Measurements from ENCODE around the gene IRX2.

The IRX2 gene

DNA sequence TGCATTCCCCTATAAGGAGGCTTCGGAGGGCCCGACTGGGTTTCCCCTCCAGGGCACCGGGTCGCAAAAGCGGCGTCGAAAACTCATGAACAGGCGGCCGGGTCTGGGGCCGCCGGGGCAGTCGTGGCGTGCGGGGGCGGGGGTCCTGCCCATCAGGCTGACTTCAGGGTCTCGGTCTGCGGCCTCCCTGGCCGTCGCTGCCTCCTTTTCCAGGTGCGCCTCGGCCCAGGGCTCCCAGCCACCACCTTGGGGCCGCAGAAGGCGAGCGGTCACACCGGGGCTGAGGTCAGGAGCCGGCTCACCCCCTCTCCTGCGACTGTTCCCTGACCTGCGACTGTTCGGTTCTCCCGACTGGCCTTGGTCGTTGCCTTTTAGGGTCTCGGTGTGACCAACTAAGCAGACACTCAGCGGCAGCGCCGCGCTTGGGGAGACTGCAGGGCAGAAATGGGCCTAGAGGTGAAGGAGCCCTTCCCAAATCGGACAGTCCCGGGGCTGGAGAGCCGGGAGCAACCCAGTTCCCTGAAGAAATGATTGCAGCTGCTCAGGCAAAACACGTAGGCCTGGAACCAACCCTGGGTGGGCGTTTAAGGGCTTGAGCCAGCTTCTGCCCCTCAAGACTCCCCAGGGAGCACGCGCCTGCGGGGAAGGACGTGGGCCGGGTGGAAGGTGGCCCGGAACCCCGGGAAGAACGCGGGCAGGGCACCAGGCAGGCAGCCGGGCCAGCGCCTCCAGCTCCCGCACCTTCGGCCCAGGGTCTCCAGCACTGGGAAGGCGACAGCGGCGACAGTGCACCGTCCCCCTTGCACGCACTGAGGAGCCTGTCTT lies 11.2 kb downstream of the IRX2 start:
- no peak for DNase-seq (ENCODE audit: low spot score)

DNA sequence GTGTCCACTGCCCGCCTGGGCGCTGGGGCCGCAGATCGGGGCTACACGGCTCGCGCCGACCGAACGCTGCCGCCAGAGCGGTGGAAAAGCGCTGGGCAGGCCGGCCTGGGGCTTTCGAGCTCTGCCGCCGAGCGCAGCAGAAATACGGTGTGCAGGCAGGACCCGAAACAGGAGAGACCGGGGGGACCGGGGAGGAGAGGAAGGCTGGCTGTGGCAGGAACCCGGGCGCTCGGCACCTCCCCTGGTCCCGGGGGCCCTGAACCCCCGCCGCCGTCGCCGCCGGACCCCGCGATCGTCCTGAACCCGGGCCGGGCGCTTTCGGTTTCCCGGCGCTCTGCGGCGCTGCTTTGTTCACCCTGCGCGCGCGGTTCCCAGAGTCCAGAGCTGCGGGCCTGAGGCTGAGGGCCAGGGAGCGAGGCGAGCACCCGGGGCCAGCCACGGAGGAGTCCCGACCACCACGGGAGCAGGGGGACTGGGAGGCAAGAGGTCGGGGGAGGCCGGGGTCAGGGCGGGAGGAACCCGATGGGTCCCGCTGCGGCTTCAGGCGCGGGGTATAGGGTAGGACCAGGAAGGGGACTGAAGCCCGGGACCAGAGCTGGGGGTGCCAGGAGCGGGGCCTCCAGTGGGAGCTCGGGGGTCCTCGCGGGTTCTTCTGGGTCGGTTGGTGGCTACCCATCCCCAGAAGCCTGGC lies 12.0 kb downstream of the IRX2 start:
- DNase-seq (ENCODE audit: low spot score) = no peak

DNA sequence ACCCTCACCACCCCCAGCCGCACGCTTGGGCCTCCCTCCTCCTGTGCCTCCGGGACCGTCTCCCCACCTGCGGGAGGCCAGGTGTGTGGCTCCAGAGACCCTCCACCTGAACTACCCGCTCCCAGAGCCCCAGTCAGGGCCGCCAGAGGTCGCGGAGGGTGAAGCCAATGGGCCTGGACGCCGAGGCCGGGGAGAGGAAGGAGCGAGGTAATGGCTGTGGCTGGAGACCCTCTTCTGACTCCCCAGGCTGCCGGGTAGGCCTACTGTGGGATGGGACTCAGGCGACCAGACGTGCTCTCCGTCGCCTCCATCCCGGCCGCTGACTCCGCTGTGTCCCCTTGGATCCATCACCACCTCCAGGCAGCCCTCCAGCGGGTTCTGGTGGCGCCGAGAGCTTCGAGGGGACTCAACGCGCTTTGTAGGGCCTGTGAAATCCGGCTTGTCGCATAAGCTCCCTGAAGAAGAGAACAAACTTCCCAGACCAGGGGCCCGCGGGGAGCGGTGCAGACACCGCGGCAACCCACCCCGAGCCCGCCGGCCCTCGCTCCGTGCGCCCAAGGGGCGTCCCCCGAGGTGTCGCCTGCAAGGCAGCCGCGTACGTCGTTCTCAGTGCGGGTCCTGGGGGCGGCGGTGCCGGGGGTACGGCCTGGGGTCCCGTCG lies 12.6 kb downstream of the IRX2 start:
- DNase-seq (ENCODE audit: low spot score) = no peak

DNA sequence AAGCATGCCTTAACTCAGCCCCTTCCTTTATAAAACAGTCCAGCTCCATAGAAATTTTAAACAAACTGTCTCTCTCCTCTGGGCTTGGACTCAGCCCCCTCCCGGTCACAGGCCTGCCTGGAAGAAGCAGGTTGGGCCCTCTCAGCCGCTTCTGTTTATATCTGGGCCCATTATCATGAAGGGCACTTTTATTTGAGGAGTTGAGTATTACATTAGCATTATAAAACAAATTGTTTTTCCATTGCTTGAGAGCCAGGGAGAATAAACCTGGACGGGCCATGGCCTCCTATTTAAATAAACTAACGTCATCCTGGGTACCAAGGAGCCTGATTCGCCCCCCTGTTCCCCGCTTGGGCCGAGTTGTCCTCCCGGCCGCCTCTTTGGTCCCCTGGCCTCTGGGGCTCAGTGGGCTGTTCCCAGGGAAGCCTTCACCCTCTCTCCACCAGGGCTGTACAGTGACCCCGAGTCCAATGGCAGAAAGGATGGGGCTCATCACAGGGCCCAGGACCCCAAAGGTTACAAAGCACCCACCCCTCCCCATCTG lies 13.2 kb downstream of the IRX2 start:
- no peak for DNase-seq (ENCODE audit: low spot score)

DNA sequence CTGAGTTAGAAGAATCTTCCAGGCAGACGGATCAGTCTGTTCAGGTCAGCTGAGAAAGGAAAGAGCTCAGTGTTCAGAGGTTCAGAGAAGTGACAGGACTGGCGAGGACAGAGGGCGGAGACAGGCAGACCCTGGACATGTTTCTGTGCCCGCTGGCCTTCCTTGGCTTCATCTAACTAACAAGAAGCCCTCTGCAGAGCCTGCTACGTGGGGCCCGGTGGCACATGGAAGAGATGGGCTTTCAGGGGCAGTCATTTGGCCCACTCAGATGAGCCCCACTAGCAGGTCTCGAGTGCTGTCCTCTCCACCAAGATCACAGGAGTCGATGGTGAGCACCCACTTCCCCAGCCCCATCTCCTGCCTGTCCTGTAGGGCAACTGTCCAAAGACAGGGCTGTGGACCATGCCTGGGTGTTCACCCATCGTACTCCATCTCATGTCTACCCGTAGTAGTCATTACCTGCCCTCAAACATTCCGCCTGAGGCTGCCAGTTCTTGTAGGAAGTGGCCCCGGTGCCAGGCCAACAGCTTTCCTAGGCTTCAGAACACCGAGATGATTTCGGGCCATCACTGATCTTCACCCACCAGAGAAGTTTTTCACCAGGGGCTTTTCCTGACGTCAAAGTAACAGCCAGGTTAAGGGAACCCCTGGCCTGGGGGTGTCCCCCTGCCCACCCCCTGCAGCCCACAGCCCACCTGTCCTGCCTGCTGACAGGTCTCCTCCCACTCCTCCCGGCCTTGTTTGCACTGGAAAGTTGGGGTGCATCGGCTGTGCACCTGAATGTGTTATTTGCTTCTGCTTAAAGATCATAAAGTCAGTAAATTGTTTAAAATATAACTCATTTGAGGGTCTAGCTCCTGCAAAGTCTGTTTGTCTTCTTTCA lies 14.0 kb downstream of the IRX2 start:
- DNase-seq (ENCODE audit: low spot score) = no peak

DNA sequence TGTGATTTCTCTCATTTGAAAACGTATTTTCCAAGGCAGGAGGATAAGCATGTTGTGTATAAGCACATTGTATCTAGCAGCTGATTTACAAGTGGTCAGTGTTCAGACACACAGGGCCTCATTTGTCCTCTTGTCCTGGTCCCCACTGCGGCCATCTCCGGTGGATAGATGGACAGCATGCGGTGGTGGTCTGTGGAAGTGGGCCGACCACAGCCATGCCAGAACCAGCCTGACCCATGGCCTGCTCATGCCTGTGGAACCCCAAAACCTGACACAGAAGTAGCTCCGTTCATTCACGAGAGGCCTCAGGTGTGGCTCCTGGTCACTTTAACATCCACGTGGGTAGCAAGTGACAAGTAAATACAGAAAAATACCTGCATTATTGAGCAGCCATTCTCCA lies 14.6 kb downstream of the IRX2 start:
- no peak for DNase-seq (ENCODE audit: low spot score)

DNA sequence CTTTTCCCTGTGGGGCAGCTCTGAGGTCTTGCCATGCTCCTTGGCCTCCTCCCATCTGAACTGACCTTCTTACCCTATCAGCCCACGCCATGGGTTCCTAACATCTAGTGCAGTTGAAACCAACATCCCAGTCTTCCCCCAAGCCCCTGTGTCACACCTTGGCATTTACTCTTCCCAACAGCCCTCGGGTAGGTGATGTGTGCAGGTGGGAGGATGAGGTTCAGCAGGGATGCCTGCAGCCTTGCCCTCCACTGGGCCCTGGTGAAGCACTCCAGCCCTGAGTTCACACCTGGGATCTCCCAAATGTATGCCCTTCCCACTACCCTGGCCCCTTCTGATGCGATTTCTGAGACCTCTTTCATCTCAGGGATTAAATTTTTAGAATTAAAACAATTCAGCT lies 15.5 kb downstream of the IRX2 start:
- no peak for DNase-seq (ENCODE audit: low spot score)

DNA sequence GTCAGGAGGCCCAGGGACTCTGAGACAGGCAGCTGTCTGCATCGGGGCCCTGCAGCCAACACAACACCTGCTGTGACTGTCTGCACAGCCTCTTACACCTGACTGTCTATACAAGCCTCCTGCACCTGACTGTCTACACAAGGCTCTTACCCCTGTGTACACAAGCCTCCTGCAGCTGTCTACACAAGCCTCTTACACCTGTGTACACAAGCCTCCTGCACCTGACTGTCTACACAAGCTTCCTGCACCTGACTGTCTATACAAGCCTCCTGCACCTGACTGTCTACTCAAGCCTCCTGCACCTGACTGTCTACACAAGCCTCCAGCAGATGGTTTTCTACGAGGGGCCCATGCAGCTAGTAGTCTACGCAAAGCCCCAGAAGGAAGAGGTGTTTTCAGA lies 18.6 kb downstream of the IRX2 start:
- DNase-seq (ENCODE audit: low spot score) = no peak

DNA sequence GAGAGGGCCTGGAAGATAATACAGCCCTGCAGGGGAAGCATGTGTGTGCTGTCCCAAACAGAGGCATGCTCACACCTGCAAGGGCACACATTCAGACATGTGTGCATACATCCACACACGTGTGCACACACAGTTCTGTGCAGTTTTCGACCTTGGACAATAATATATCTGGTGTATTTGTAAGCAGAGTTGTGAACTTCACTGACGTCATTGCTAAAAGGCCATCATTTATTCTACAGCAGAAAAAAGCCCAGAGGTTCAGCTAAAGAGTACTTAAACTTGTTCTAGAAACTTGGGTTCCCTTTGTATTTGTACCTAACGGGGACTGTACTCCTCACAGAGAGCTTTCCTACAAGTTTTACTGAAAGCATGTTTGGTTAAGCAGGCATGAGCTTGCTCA lies 19.5 kb downstream of the IRX2 start:
- no peak for DNase-seq (ENCODE audit: low spot score)

DNA sequence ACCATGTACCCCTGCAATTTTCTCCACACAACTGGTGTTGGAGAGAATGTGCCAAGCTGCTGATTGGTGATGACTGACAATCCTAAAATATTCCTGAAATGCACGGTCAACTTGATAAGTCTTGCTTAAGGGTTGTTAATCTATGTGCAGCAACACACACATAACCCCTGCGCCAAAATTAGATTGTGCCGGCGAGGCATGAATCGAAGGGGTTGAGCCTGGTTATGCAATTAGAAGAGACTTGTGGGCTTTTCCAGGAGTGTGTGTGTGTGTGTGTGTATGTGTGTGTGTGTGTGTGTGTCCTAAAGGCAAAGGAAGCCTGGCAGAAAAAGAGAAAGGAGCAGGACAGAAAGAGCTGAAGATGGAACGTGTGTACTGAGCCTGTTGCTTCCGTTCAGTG lies 22.3 kb downstream of the IRX2 start:
- DNase-seq (ENCODE audit: low spot score) = no peak

DNA sequence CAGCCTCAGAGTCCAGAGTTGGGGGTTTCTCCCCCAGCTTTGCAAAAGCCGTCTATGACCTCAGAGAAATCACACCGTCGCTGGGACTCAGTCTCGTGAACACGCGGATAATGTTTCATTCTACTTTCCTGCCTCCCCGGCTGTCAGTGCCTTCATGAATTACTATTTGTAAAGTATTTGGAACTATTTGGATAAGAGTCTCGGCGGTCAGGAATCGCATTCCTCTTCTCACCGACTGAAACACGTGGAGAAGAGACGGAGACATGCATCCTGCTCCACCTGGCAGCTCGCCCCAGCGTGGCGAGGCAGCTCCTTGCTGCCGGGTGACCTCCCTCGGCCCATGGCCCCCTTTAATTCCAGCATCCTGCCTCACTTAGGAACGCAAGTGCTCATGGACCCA lies 23.9 kb downstream of the IRX2 start:
- DNase-seq (ENCODE audit: low spot score) = no peak

DNA sequence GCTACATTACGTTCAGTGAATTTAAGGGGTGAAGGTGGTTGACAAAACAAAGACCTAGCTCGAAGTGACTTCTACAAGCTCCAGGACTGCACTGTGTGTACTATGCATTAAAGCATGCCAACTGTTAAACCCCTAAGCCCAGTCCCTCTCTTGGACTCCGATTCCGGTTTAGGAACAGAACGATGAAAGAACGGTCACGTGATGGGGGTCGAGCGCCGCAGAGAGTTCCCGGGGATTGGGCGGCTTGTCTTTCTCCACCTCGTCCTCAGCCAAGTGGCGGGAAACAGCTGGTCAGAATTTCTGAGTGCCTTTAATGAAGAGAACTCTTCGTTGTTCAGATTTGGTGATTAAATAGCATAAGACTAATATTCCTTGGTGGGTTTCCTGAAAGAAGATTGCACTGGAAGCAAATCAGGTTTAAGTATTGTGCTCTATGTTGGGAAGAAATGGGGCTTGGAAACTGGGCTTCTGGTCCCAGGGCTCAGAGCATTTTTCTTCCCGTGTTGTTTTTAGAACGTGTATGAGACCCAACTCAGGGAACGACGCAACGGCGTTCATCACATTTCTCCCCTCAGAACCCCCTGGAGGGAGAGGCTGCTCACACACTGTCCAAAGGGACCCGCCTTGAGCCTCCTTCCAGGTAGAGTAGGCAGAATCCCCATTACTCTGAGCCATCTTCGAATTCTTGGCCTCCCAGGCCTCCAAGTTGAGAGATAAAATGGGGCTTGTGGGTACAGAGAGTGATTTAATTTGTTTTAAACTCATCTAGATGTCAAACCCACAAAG lies 25.3 kb downstream of the IRX2 start:
- DNase-seq (ENCODE audit: low spot score) = no peak

DNA sequence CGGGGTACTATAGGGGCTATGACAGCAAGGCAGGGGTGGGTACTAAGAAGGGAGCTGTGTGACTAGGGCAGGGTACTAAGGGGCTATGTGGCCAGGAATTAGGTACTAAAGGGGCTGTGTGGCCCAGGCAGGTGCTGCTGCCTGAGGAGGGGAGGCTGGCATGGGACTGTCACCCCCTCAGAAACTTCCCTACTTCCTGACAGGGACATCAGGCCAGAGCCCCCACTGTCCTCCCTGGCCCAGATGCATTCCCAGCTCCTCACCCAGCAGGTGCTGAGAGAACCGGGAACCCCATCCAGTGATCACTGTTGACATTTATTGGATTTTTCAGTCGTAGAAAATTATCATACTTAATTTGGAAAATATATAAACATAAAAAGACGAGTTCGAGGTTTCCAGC lies 26.6 kb downstream of the IRX2 start:
- no peak for DNase-seq (ENCODE audit: low spot score)

DNA sequence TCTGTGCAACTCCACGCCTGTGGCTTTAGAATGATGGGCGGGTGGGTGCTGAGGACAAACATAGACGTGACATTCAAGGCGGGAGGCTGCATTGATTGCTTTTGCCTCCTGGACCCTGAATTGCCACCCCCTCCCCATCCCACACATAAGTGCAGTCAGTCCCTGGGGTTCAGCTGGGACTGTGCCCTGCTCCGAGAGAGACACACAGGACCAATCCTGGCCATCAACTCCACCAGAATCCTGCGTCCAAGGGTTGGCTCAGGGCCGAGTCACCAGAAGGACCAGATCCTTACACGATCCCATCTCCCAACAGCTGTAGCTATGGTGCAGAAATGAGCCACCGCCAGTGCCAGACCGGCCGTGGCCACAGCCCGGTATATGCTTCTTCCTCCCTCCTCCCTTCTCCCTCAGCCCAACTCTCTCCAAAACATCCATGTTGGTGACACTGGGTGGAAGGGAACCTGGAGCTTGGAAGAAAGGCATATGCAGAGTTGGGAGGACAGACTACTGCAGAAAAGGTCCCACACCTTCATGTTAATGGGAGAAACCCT lies 27.4 kb downstream of the IRX2 start:
- no peak for DNase-seq (ENCODE audit: low spot score)

DNA sequence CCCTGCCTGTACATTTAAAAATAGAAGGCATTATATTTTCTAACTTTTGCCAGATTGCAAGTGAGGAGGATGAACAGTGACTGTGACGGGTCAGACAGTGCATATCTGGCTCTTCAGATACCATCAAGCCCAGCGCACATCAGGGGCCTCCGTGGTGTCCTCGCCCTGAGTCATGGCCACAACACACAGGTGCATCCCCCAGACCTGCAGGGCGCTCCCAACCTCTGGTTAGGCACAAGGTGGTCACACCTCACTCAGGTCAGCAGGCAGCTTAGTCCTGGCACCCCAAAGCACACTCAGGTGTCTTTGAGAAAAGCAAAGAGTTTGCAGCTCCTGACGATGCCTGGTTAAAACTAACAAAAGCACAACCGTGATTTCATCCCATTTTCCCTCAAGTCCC lies 28.6 kb downstream of the IRX2 start:
- no peak for DNase-seq (ENCODE audit: low spot score)

DNA sequence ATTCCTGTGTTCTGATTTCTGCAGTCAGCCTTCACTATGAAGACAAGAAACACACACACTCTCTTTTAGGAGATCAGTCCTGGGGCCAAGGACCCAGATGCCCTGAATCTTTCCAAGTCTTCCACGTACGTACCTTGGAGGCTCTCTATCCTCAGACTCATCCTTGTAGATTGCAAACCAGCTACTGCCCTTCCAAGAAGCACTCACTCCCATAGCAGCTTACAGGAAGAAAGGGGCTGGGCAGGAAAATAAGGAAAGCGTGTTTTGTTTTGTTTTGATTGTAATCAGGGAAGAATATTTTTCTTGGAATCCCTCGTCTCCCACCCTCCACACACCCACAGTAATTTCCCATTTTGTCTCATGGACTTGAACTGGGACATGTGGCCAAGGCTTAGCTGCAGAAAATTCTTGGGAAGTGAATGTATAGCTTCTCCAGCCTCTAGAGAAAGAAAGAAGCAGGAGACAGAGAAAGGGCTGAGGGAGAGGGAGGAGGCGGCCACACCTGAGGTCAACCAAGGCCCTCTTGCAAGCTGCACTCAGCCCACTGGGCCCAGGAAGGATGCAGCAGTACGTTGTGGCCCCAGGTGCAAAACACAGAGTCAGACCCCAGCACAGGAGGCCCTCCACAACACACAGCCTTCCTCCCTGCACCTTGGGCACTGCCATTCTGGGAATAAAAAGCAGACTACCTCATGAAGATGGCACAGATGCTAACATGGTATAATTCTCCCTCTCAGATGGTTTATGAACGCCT lies 29.9 kb downstream of the IRX2 start:
- no peak for DNase-seq (ENCODE audit: low spot score)

DNA sequence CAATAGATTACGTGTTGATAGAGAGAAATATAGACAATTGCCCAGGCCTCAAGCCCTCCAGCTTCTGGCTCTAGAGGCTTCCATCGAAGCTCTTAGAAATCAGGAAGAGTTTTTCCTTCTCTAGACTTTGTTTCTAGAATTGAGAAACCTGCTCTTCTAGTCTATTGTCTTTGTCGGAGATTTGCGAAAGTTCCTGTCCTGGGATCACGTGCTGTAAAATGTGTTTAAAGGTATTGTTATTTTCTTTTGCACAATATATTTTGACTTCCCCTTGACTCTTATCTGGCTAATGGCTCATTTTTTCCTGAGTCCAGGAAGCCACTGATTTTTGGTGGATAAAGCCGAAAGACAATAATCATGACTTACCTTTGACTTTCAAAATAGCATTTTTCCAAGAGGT lies 32.1 kb downstream of the IRX2 start:
- DNase-seq (ENCODE audit: low spot score) = no peak

DNA sequence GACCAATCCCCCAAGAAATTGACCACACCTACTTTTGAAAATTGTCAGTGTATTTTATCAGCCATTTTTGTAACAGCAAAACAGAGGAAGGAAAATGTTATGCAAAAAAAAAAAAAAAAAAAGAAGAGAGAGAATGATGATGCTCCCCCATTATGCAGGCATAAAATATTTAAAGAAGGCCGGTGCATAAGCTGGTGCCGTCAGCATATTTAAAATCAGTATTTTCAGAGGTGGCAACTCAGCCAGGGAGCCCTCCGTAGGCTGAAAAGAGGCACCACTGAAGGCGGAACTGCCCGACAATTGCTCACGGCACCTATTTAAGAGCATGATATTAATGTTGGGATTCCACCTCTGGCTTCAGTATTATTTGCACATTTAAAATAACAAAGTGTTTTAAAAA lies 33.4 kb downstream of the IRX2 start:
- no peak for DNase-seq (ENCODE audit: low spot score)

DNA sequence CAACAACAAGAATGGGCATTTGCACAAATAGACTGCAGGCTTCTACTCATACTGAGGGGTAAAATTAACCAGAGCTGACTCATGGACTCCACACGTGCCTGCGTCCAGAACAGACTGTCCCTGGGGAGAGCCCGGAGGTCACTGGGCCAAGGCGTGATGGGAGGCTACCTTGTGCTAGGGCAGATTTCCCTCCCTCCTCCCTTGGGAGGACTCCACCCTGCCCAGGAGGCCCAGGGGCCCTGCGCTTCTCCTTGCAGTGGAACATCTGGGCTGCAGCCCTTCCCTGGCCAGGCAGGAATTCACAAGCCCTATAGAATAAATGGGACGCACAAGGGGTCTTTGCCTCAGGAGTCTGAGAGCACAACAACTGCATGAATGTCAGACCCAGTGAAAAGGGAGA lies 35.6 kb downstream of the IRX2 start:
- DNase-seq (ENCODE audit: low spot score) = no peak

DNA sequence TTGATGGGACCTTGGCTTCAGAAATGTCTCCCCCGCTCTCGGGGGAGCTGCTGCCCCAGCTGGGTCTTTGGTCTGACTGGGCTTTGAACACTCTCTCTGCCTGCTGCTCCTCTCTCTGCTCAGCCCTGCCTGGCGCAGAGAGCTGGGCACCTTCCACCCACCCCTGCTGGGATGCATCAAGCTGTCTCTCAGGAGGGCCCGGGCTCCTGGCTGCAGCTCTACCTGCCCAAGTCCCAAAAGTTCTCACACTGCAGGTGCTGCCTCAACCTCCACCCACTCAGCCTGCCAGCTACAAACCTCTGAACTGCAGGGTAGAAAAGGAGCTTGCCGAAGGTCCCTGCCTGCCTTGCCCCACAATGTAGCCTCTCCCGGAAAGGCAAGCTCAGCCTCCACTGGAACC lies 36.7 kb downstream of the IRX2 start:
- DNase-seq (ENCODE audit: low spot score) = no peak

All from hematopoietic multipotent progenitor cell treated with erythropoietin and hydrocortisone succinate and interleukin-3 and kit ligand, for 15 days (in vitro differentiated cells).